Right ventricle myocardium superior (tissue), 1 donor: ENCODE results near the gene SARM1. TPM values are rescaled to one million over a fixed set of nuclear protein-coding genes. Genes with fewer than 3 reads are reported as not detected.

ENCODE experiments used
- ATAC-seq: fragments of 200-7000 bp; cut with Tn5 transposase; one replicate; pipeline ENCODE4 v1.9.1; 2020; ENCODE audit warnings: mild to moderate bottlenecking; ENCODE audit not compliant: poor library complexity
- DNase-seq: peaks from one replicate; pipeline ENCODE4 v3.0.0-alpha.2; 2020
- intact Hi-C: fragments of 100-400 bp; cut with DNase I; formaldehyde crosslinking; loops from one replicate; pipeline ENCODE4 v1.11.2; 2022
- total RNA-seq: library from RNA; stranded (reverse); fragmentation: NEBNext Ultra II Directional; extraction: Animal tissue kit (Norgen Biotek cat#: 25700); gene quantifications from one replicate; pipeline ENCODE4 v1.2.1, GENCODE V29; 2021
- donor health status: DM: no; HTN: yes; CAD: no; lungs with severe emphysema.

The SARM1 gene
- total RNA-seq, 1 donor from 2014 or later: 5.0 TPM

GRCh38 chr17:28386391-28386790, 14.9 kb downstream of the SARM1 start:
- intact Hi-C loops: no loop called here
- DNase-seq: no peak
- ATAC-seq: no peak

DNA sequence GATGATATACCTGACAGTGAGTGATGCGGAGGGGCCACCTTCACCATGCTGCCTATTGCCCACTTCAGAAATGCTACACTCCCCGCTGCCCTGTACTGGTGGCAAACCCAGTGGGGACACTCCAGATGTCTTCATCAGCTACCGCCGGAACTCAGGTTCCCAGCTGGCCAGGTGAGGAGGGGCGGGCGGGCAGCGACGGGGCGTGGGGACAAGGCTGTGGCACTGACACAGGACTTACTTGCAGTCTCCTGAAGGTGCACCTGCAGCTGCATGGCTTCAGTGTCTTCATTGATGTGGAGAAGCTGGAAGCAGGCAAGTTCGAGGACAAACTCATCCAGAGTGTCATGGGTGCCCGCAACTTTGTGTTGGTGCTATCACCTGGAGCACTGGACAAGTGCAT, 16.6 kb downstream of the SARM1 start:
- intact Hi-C loops: no loop called here
- DNase-seq: no peak
- ATAC-seq: no peak

- intact Hi-C loops: no loop called here
- ATAC-seq (no peak), DNase-seq (no peak)
These were observed 18.6 kb downstream of the SARM1 start for GRCh38 chr17:28390141-28390540.

DNA sequence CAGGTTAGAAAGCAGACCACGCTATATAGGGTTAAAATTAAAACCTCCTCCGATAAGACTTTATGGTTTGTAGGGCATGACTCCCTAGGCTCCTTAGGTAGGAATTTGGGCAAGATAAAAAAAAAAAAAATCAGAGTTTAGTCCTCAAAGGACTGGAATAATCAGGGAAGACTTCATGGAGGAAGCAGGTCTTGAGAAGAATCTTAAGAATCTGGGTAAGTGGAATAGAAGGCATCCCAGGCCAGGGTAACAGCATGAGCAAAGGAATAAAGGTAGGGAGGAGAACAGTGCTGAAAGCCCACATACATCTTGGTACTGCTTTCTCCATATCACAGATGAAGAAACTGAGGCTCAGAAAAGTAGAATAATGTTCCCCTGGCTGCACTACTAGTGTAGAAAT, 19.1 kb downstream of the SARM1 start:
- intact Hi-C loops: no loop called here
- ATAC-seq (no peak), DNase-seq (no peak)

GRCh38 chr17:28390984-28391383, 19.5 kb downstream of the SARM1 start:
- ATAC-seq: no peak
- intact Hi-C loops: no loop called here
- DNase-seq: no peak

DNA sequence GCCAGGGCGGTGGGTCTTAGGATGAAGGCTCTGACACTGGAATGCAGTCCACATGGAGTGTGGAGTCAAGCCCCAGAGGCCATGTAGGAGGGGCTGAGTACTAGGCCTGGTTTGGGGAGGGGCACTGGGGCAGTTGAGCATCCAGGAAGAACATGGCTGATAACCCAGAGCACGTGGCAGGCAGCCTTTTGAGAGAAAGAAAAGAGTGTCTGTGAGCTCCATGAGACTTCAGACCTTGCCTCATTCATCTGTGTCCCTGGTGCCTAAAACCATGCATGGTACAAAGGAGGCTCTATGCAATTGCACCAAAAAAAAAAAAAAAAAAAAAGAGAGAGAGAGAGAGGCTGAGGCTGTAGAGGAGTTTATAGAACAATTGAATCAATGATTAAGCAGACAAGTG, 19.9 kb downstream of the SARM1 start:
- no peak for ATAC-seq
- intact Hi-C loops: no loop called here
- no peak for DNase-seq

DNA sequence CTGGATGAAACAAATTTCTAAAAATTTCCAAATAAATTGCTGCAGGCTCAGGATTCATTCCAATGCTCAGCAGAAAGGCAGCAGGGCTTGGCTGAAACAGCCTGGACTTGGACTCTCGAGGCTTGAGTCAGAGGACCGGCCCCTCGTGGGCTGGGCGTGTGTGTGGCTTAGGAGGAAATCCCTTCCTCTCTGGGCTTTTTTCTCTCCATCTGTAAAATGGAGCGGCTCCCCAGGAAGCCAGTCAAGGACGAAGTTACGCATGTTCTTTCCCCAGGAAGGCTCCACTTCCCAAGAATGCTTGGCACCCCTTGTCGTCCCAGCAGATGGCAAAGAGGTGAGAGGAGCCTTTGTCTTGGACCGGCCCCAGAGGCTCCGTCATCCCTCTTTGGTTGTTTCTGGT, 21.0 kb downstream of the SARM1 start:
- intact Hi-C loops: no loop called here
- no peak for ATAC-seq
- DNase-seq: no peak

DNA sequence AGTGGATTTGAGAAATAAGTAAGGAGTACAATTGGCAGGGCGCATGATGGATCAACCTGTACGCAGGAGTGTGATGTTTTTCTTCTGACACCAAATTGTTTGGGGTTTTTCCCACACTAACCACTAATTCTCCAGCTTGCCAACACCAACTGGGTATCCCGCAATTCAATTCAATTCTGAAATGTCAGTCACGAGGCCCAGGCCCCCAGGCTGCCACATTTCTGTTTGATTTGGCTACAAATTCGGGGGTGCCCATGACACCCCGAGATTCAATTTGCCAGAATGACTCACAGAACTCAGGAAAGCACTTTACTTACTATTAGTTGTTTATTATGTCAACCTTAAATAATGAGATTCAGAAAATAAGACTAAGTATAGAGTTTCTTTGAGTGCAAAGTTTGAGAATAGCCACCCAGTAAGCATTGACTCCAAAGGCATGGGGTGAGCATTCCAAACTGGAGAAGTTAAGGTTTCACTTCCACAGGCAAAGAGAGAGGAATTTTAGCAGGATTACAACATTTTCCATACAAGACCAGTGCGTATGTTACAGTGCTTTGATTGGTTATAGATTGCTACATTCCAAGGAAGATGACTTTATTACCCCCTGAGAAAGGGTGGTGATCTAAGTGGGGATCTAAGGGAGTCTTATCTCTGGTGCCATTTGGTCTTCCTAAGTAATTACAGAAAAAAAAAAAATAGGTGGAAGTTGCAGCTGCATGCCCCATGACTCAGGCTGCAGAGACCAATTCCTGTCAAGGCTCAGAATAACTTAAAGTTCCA, 23.0 kb downstream of the SARM1 start:
- DNase-seq: no peak
- no peak for ATAC-seq
- intact Hi-C loops: no loop called here

GRCh38 chr17:28395426-28395825, 23.9 kb downstream of the SARM1 start:
- ATAC-seq: no peak
- intact Hi-C loops: no loop called here
- no peak for DNase-seq

GRCh38 chr17:28395968-28396367, 24.5 kb downstream of the SARM1 start:
- intact Hi-C loops: no loop called here
- DNase-seq: no peak
- no peak for ATAC-seq

- ATAC-seq: no peak
- no peak for DNase-seq
- intact Hi-C loops: no loop called here
These were observed 25.2 kb downstream of the SARM1 start for GRCh38 chr17:28396635-28397239.

DNA sequence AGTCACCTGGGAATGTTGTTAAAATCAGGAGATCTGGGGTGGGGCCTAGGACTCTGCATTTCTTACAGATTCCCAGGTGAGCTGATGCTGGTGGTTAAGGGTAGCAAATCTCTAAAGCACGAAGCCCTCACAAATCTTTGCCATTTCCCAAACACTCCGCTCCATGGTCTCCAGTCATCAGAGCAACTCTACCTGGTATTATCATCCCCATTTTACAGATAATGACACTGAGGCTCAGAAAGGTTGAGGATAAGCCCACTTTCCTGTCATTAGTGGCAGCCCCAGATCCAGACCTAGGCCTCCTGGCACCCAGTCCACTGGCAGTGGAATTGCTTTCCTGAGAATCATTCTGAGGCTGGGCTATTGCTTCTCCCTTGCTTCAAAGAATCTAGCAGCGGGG, 25.8 kb downstream of the SARM1 start:
- DNase-seq (no peak), ATAC-seq (no peak)
- intact Hi-C loops: no loop called here

GRCh38 chr17:28397687-28398279, 26.3 kb downstream of the SARM1 start:
- intact Hi-C loops: no loop called here
- DNase-seq (no peak), ATAC-seq (peak; percentile 11)

GRCh38 chr17:28398280-28398981, 26.9 kb downstream of the SARM1 start:
- intact Hi-C loops: no loop called here
- ATAC-seq (peak; percentile 16), DNase-seq (no peak)

- DNase-seq: no peak
- ATAC-seq: no peak
- intact Hi-C loops: no loop called here
These were observed 28.3 kb downstream of the SARM1 start for GRCh38 chr17:28399808-28400207.

- no peak for ATAC-seq
- no peak for DNase-seq
- intact Hi-C loops: no loop called here
These were observed 30.7 kb downstream of the SARM1 start for GRCh38 chr17:28402224-28402630.

GRCh38 chr17:28402844-28403243, 31.4 kb downstream of the SARM1 start:
- intact Hi-C loops: no loop called here
- DNase-seq (no peak), ATAC-seq (no peak)

DNA sequence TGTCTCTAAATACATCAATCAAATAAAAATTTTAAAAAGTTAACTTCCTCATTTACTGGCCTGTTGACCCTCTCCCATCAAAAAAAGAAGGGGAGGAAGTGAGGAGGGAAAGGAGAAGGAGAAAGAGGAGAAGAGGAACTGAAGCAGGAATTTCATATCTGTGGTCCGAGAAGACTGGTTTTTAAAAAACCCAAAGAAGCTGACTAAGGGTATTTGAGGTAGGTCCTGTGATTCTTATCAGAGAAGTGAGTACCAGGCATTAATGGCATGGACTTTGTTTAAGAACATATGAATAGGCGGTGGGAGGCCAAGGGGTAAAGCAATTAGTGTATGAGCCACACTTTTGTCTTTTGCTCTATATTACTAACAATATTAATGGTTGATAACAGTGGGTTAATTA, 32.5 kb downstream of the SARM1 start:
- DNase-seq: no peak
- ATAC-seq: no peak
- intact Hi-C loops: no loop called here

- intact Hi-C loops: no loop called here
- DNase-seq: no peak
- ATAC-seq: no peak
These were observed 32.9 kb downstream of the SARM1 start for GRCh38 chr17:28404461-28404811.
